NB4 (cell line): ENCODE data around the gene GLCE.

Source experiments
- TF ChIP-seq, protein P1 (sequence below): IDR thresholded peaks from 2 replicates; pipeline ENCODE4 v1.6.1; 2011; ENCODE audit warnings: low read depth, low read length
- TF ChIP-seq, protein P2 (sequence below): IDR thresholded peaks from one replicate; pipeline ENCODE4 v1.5.1; 2012; ENCODE audit warnings: low read depth, low read length

- TF ChIP-seq, protein P1, sequence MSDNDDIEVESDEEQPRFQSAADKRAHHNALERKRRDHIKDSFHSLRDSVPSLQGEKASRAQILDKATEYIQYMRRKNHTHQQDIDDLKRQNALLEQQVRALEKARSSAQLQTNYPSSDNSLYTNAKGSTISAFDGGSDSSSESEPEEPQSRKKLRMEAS = no peak
- TF ChIP-seq, protein P2, sequence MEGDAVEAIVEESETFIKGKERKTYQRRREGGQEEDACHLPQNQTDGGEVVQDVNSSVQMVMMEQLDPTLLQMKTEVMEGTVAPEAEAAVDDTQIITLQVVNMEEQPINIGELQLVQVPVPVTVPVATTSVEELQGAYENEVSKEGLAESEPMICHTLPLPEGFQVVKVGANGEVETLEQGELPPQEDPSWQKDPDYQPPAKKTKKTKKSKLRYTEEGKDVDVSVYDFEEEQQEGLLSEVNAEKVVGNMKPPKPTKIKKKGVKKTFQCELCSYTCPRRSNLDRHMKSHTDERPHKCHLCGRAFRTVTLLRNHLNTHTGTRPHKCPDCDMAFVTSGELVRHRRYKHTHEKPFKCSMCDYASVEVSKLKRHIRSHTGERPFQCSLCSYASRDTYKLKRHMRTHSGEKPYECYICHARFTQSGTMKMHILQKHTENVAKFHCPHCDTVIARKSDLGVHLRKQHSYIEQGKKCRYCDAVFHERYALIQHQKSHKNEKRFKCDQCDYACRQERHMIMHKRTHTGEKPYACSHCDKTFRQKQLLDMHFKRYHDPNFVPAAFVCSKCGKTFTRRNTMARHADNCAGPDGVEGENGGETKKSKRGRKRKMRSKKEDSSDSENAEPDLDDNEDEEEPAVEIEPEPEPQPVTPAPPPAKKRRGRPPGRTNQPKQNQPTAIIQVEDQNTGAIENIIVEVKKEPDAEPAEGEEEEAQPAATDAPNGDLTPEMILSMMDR = no peak
Observed at GRCh38 chr15:69149803-69150202, 10.6 kb upstream of the GLCE start.
